GM19455 (cell line): Measurements from ENCODE around the gene LETM1.

Source experiments
- ATAC-seq: cut with Tn5 transposase; IDR thresholded peaks from one replicate; pipeline ENCODE4 v1.9.1; 2021; ENCODE audit not compliant: unreplicated experiment

Gene LETM1

GRCh38 chr4:1797298-1797860 is 58.6 kb downstream of the LETM1 start:
- no peak for ATAC-seq

DNA sequence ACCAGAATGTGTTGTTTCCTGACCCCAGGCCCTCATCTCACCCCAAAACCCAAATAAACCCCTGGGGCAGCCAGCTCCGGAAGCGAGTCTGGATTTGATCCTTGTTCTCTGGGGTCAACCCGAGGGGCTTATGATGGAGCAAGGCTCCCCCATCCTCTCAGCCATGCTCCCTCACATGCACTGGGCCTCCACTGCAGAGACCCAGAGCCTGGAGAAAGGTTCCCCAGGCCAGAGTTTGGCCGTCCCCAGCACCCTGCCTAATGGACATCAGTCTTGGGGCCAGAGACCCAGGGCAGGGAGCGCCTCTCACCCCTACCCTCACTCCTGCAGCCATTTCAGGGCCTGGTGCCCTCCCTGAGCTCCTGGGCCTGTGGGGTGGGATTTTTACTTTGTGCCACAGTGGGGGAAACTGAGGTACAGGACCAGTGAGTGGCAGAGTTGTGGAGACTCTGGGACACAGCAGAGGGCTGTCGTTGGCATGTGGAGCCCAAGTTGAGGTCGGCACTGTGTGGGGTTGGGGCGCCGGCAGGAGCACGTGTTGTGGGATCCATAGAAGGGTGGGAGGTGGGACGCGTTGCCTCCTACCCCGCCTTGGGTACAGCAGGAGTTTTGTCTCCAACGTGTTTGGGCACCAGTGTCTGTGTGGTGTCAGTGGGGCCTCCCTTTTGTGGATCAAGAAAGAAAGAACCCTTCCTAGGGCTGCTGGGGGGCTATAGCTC is 59.3 kb downstream of the LETM1 start:
- no peak for ATAC-seq

DNA sequence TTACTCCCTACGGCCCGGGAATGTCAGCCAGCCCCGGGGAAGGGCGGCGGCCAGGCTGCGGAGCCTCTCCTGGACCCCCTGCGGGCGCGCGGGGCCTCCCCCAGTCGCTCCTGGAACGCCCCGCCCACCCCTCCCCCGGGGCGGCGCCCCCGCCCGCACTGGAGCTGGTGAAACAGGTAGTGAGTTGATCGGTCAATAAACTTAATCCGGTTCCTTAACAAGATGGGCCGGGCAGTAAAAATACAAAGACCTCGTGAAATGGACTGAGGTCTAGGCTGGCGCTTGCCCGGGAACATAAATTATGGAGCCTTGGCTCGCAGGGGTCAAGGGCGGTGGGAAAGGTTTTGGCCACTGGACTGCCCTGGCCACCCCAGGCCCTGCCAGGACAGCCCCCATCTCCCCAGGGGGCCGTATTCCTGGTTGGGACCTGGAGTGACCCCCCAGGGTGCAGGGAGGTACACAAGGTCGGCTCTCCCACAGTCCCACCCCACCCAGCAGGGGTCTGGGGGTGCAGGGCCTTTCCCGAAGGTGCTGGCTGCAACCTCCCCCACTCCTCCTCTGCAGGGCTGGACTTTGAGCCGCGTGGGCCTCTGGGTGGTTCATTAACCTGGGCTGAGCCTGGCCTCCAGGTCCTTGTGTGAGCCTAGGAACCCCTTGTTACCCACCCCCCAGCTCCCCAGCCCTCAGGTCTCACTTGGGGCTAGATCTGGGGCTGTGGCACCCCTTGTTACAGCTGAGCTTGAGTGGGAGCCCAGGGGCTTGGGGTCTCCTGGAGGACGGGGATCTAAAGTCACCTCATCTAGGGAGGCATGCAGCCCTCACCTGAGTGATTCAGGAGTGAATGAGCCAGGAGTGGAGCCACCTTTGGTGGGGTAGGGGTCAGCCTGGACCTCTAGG is 60.4 kb downstream of the LETM1 start:
- ATAC-seq, result no peak

DNA sequence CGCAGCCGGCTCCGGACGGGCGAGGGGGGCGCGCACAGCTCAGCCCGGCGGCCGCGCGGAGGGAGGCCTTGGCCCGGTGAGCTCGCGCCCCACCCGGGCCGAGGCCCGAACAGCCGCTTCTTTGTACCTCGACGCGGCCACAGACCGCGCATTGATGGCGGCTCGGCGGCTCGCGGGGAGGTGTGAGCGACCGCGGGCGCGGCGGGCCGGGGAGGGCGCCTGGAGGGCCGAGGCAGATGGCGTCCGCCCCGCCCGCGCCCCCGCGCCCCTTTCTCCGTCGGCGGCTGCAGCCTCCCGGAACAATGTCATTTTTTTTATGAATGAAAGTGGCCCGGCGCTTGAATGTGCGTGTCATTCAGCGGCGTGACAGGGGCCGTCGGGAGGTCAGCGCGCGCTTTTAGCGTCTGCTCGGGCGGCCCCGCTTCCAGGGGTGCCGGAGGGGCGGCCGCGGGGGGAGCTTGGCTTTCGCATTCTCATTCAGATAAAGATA is 61.1 kb downstream of the LETM1 start:
- ATAC-seq, result no peak

DNA sequence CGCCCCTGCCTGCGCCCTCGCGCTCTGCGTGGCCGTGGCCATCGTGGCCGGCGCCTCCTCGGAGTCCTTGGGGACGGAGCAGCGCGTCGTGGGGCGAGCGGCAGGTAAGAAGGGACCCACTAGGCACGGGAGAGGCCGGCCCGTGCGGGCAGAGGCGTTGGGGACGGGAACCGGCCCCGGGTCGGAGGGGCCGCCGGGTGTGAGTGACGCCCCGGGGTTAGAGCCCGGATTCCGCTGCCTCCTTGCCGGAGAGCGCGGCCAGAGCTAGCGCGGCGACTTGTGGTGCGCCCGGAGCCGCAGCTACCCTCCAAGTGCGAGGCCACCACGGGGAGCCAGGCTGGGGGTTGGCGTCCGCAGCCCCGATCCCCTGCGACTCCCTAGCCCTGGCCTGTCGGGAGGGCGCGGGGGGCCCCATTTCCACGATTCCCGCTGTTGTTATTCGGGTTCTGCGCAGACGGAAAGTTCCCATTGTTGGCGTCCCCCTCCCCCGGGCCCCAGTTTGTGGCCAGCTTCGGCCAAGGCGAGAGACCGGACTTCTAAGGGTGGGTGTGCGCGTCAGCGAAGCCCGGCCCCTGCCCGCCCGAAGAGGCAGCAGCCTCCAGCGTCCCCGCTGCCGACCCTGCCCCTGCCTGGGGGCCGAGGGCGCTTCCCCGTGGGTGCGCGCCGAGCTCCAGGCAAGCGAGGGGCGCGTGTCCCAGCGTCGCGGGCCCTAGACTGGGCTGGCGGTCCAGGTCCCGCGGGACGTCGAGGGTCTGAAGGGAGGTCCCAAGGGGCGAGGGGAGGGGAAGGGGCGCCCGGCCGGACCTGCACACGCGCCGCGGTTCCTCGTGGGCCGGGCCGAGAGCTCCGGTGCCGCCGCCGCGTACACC is 61.8 kb downstream of the LETM1 start:
- no peak for ATAC-seq

DNA sequence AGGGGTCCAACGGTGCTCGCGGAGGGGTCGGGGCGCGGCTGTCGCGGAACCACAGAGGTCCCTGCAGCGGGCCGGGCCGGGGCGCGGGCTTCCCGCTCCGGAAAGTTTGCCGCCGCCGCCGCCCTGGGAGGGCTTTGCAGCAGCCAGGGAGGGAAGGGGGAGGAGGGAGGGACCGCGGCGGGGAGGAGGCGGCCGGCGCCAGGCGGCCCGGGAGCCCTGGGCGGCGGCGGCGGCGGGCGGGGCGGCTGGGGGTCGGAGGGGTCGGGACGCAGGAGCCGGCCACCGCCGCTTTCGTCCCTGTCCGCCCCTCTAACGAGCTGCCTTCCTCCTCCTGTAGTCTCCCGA is 62.5 kb downstream of the LETM1 start:
- no peak for ATAC-seq

DNA sequence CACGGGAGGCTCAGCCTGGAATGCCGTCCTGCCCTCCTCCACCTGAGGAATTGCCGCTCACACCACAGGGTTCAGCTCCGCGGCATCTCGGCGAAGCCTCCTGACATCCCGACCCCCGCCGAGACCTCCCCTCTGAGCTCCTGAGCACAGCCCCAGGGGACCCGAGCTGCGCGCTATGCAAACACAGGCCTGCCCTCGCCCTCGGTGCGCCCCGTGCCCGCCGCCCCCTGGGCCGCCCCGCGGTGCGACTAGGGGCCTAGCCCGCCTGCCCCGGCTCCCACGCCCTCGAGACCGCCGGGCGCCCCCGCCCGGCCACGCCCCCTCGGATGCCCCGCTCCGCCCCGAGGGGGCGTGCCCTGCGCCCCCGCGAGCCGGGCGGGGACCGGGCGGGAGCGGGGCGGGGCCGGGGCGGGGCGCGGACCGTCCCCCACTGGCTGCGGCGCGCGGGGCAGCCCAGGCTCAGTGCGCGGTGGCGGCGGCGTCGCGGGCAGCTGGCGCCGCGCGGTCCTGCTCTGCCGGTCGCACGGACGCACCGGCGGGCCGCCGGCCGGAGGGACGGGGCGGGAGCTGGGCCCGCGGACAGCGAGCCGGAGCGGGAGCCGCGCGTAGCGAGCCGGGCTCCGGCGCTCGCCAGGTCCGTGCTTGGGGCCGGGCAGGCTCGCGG is 63.0 kb downstream of the LETM1 start, which contains the start of gene FGFR3:
FGFR3 (plus strand) TSS at position 462 of the 664 bp plus-strand sequence. CDS start 642 bp downstream, outside the sequence.
- no peak for ATAC-seq

GRCh38 chr4:1792158-1792831 is 63.7 kb downstream of the LETM1 start:
- ATAC-seq, result no peak

- ATAC-seq, result no peak
Measured at GRCh38 chr4:1790005-1790404, 66.0 kb downstream of the LETM1 start.

- ATAC-seq, result no peak
Measured at GRCh38 chr4:1789552-1789951, 66.4 kb downstream of the LETM1 start.

DNA sequence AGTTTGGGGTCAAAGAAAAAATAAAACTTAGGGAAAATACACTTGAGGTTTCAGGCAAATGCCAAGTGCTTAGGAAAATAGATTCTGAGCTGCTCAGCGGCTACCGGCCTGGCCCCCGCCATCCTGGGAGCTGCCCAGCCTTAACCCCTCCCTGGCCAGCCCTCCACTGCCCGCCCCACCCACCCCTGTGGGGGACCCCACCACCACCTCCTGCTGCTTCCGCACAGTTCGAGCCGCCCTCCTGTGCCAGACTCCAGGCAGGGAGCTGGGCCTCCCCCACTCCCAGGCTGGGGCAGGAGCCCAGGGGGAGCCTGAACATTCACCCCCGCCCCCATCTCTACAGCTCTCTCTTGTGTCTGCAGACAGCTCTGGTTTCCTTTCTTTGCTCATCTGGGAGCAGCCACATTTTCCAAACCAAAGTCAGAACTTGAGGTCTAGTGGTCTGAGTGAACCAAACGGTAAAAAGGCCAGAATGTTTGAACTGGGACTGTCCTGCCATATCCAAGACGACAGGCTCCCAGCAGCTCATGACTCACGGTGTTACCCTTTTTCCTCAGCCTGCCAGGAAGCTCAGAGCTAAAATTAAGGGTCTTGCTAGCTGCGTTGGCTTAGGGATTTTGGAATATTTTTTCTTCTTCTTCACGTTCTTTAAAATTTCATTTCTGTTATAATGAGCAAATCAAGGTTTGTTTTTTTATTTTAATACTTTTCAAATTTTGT is 67.5 kb downstream of the LETM1 start:
- no peak for ATAC-seq

DNA sequence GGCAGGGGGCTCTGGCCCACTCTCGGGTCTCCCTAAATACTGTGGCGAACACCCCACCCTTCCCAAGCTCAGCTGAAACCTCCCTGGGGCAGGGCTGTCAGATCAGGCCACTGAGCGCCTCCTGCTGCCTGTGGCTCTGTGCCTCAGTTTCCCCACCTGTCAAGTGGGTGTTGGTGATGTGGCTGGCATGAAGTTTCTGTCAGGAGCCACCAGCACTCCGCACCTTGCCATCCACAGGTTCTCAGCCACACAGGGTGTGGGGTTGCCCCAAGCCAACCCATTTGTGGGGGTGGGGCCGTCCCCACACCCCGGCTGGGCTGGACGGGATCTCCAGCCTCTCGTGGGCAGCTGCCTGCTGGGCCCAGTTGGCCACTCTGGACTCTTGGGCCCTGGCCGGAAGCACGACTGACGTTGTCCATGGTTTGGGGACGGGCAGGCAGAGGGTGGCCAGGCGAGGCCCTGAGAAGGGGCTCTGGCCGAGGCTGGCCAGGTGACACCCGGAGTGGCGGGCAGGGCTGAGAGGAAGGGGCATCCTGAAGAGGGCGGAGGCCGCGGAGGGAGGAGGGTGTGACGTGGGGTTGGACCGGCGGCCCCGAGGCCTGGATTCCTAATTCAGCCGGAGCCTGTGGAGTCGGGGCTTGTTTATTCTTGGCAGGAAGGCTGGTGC is 68.4 kb downstream of the LETM1 start:
- no peak for ATAC-seq

GRCh38 chr4:1786544-1787362 is 69.2 kb downstream of the LETM1 start:
- ATAC-seq, result no peak

DNA sequence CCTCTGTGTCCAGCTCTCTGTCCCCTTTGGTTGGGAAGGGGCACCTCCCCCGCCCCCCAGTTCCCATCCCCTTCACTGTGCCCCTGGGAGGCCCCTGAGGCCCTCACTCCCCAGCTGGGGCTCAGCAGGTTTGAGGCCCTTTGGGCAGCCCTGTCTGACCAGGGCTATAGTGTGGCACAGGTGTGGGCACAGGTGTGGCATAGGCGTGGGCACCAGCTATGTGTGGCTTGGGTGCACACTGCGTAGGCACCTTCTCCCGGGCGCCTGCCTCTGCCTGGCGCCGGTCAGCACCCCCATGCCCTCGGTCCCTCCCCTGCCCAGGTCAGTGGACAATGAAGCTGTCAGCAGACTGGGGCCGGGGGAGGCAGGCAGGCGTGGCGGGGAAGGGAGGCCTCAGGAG is 70.4 kb downstream of the LETM1 start:
- no peak for ATAC-seq

DNA sequence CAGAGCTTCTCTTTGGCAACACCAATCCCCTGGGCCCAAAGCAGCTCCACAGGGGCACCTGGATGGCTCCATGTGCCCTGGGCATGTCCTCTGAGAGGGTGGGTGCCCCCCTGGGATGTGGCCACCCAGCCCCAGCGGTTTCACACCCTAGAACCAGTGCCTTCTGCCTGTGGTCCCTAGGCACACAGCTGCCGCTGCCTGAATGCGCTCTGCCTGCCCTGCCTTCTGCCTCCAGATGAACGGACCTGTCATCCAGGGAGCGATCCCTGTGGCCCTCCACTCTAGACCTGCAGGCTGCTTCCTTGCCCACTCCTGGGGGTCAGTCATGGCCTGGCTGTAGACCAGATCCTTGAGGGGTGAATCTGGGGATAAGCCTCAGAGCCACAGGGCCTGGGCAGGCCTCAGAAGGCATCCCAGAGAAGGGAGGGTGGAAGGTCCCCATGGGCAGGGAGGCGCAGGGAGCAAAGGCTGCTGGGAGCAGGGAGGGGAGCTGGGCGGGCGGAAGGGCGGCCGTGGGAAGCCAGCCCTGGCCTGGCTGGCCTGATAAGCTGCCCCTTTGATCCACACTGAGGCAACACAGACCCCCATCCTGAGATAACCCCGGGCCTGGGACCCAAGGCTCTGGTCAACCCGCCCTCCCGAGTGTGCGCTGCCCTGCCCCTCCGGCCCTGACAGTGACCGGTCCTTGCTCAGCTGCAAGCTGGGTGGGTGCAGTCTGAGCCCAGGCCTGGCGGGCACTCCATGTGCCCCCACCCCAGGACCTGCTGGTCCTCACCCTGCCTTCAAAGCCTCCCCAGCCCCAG is 71.0 kb downstream of the LETM1 start:
- ATAC-seq, result no peak

GRCh38 chr4:1784395-1784788 is 71.6 kb downstream of the LETM1 start:
- ATAC-seq, result no peak

DNA sequence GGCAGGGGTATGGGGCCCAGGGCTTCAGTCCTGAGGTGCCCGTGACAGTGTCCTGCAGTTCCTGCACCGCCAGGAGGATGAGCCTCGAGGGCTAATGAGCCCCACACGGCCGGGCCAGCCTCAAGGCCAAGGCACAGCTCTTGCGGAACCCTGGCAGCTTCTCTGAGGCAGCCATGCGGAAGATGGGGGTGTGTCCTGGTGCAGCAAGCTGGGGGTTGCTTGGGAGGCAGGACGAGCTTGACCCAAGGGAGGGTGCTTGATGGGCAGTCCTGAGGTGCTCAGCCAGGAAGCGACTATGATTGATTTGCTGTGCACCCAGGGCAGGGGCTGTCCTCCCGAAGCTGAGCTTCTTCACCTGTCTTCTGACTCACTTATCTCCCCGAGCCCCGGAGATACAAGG is 72.0 kb downstream of the LETM1 start:
- ATAC-seq, result no peak
